ENCODE results near the gene CNOT8. TPM values are rescaled to one million over a fixed set of nuclear protein-coding genes. Genes with fewer than 3 reads are reported as not detected.

CNOT8 gene
- total RNA-seq, 4 donors from 2014 or later = 55.3 to 83.5 (median 76.6) TPM

- no peak for TF ChIP-seq POLR2A (IDR thresholded peaks at IDR 0.05)
- no peak for TF ChIP-seq EP300 (IDR thresholded peaks at IDR 0.05)
- no peak for TF ChIP-seq POLR2AphosphoS5 (IDR thresholded peaks at IDR 0.05)
- no peak for TF ChIP-seq CTCF (IDR thresholded peaks at IDR 0.05)
- Histone ChIP-seq H3K9me3 (no peaks in the 10 kb centered on the region), H3K27me3 (no peaks in the 10 kb centered on the region), H3K4me1 (peaks cover 21% of the 10 kb centered on the region), H3K27ac (peak overlapping the region; percentile 74), H3K36me3 (peaks cover 25% of the 10 kb centered on the region), H3K4me3 (no peak overlapping the region)
- 92% methylated on average over 6 of the region's 6 CpGs for WGBS
- no peak for DNase-seq (ENCODE audit: low spot score in 2 of 2)
These were observed 22.2 kb upstream of the CNOT8 start for GRCh38 chr5:154836225-154836624.

GRCh38 chr5:154837009-154837901, 21.2 kb upstream of the CNOT8 start:
- WGBS = 88% methylated on average over 6 of the region's 6 CpGs
- DNase-seq (ENCODE audit: low spot score in 2 of 2) = no peak
- Histone ChIP-seq H3K4me1 (peaks cover 21% of the 10 kb centered on the region), H3K9me3 (no peaks in the 10 kb centered on the region), H3K4me3 (no peak overlapping the region), H3K36me3 (peaks cover 20% of the 10 kb centered on the region), H3K27me3 (no peaks in the 10 kb centered on the region), H3K27ac (no peak overlapping the region)
- no peak for TF ChIP-seq EP300 (IDR thresholded peaks at IDR 0.05)
- TF ChIP-seq CTCF (IDR thresholded peaks at IDR 0.05) = no peak
- no peak for TF ChIP-seq POLR2A (IDR thresholded peaks at IDR 0.05)
- no peak for TF ChIP-seq POLR2AphosphoS5 (IDR thresholded peaks at IDR 0.05)

- H3K27me3 ChIP-seq = no peaks in the 10 kb centered on the region
- TF ChIP-seq CTCF (IDR thresholded peaks at IDR 0.05) (no peak), POLR2A (IDR thresholded peaks at IDR 0.05) (no peak), POLR2AphosphoS5 (IDR thresholded peaks at IDR 0.05) (no peak), EP300 (IDR thresholded peaks at IDR 0.05) (no peak)
- no peak overlapping the region for H3K4me3 ChIP-seq
- 78% methylated on average over 6 of the region's 6 CpGs for WGBS
- H3K9me3 ChIP-seq = no peaks in the 10 kb centered on the region
- peaks cover 13% of the 10 kb centered on the region for H3K36me3 ChIP-seq
- DNase-seq (ENCODE audit: low spot score in 2 of 2) = no peak
- no peak overlapping the region for H3K27ac ChIP-seq
- H3K4me1 ChIP-seq = peaks cover 8% of the 10 kb centered on the region
These were observed 17.8 kb upstream of the CNOT8 start for GRCh38 chr5:154840435-154841272.

DNA sequence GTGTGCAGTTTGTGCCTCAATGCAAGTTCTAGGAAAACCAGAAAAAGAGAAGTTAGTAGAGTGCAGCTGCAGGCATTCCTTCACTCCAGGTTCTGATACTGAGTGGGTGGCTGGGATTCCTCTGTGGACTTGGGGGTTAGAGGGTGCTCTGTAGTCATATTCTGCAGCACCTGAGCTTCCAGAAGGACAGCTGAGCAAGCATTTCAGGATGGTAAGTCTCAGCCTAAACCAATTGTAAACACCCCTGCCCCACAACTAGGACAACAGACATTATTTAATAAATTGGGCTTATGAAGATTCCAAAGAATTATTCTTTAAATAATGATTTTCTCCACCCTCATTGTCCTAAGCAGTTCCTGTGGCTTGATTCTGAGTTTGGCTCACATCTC, 17.2 kb upstream of the CNOT8 start:
- no peak overlapping the region for H3K27ac ChIP-seq
- H3K4me1 ChIP-seq = peaks cover 7% of the 10 kb centered on the region
- no peaks in the 10 kb centered on the region for H3K27me3 ChIP-seq
- H3K9me3 ChIP-seq = no peaks in the 10 kb centered on the region
- DNase-seq (ENCODE audit: low spot score in 2 of 2) = no peak
- no peak overlapping the region for H3K4me3 ChIP-seq
- no peak for TF ChIP-seq EP300 (IDR thresholded peaks at IDR 0.05)
- peaks cover 13% of the 10 kb centered on the region for H3K36me3 ChIP-seq

DNA sequence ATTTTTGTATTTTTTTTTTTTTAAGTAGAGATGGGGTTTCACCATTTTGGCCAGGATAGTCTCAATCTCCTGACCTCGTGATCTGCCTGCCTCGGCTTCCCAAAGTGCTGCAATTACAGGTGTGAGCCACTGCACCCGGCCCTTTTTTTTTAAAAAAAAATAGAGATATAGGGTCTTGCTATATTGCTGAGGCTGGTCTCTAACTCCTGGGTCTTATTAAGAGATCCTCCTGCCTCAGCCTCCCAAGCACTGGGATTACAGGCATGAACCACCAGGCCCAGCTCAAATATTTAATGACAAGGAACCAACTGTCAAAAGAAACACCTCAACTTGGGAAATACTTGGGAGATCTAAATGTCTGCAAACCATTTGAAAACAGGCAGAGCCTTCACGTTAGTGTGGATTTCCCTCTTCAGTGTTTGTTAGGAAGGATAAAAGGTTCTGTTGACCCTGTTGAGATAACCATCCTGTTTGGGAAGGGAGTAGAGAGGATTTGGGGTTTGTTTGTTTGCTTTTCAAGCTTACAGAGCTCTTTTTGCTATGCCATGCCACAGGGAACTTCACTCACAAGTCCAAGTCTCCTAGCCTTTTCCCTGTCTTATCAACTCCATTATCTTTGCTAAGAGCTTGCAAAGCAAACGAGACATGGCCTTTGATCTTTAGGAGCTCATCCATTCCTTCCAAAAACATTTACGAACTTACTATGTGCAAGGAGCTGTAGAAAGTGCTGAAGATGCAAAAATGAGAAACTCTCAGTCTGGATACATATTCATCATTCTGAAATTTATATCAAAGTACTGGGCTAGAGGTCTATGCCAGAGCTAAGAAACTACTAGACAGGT, 15.5 kb upstream of the CNOT8 start:
- peaks cover 7% of the 10 kb centered on the region for H3K4me1 ChIP-seq
- no peak overlapping the region for H3K4me3 ChIP-seq
- H3K36me3 ChIP-seq = peaks cover 6% of the 10 kb centered on the region
- no peak overlapping the region for H3K27ac ChIP-seq
- DNase-seq (ENCODE audit: low spot score in 2 of 2) = no peak
- no peaks in the 10 kb centered on the region for H3K9me3 ChIP-seq
- WGBS = 93% methylated on average over 6 of the region's 6 CpGs
- no peaks in the 10 kb centered on the region for H3K27me3 ChIP-seq
- TF ChIP-seq POLR2A (IDR thresholded peaks at IDR 0.05) (no peak), EP300 (IDR thresholded peaks at IDR 0.05) (no peak), CTCF (IDR thresholded peaks at IDR 0.05) (no peak), POLR2AphosphoS5 (IDR thresholded peaks at IDR 0.05) (no peak)
